Measurements from ENCODE around the gene KLHL34. TPM values are rescaled to one million over a fixed set of nuclear protein-coding genes. Genes with fewer than 3 reads are reported as not detected.

KLHL34 gene, protein sequence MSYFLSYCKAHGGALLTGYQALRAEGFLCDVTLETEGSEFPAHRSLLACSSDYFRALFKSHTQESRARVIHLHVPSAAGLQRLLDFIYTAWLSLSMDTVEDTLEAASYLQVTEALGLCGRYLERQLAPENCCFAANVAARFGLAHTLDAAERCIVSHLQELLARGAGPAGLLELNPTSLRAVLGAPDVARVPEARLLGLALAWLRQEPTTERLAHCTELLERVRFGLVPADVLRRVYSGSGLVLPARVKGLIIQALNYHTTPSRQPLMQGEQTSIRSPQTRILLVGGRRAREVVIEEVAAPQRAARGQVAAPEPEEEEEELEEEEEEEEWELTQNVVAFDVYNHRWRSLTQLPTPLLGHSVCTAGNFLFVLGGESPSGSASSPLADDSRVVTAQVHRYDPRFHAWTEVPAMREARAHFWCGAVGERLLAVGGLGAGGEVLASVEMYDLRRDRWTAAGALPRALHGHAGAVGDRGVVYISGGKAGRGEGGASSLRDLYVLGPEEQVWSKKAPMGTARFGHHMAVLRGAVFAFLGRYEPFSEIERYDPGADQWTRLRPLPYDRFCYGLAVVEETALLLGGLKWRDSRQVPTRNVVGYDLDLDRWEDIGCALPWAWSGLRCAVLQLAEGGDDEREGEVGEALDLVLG
- total RNA-seq = under 1 TPM in 1 of 3 donors, not detected in 2; 0.32 TPM

DNA sequence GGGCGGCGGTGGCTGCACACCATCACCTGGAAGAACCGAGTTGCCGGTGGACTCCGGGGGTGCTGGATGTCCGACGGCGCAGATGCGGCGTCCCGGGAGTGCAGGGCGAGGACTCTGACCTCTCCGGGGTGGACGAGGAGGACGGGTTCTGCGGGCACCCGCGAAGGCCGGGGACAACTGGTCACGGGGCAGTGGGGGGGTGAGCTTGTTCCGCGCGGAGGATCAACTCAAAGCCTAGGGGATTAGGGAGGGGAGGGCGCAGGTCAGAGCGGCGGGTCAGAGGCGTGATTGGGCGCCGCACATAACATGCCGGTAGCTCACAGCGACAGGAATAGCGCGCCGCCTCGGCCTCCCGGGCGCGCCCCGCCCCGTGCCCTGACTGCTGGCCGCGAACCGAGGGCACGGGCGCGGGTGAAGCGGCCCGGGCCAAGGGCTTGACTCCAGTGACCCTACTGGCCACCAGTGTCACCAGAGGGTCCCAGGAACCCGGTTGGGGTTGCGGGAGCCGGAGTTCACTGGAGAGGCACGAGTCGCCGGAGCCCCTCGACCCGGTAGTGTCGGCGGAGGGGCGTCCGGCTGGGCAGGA, at the start of gene KLHL34:
Gene KLHL34 (minus strand): TSS at position 179 of the 586 bp plus-strand sequence. CDS start 542 bp downstream, outside the sequence.
- DNase-seq (ENCODE audit: low spot score in 2 of 2) = no peak
- Histone ChIP-seq H3K4me3 (peak within 1 kb of the TSS; percentile 25 to 50 (median 25)), H3K27me3 (peaks cover 0 to 45% of the 10 kb centered on the region in 2 donors), H3K9me3 (peaks cover 0 to 8% of the 10 kb centered on the region in 2 donors), H3K36me3 (no peaks in the 10 kb centered on the region), H3K27ac (no peak within 1 kb of the TSS), H3K4me1 (no peaks in the 10 kb centered on the region)
- TF ChIP-seq POLR2AphosphoS5 (IDR thresholded peaks at IDR 0.05) (no peak), POLR2A (IDR thresholded peaks at IDR 0.05) (no peak)
- TF ChIP-seq, protein P1, sequence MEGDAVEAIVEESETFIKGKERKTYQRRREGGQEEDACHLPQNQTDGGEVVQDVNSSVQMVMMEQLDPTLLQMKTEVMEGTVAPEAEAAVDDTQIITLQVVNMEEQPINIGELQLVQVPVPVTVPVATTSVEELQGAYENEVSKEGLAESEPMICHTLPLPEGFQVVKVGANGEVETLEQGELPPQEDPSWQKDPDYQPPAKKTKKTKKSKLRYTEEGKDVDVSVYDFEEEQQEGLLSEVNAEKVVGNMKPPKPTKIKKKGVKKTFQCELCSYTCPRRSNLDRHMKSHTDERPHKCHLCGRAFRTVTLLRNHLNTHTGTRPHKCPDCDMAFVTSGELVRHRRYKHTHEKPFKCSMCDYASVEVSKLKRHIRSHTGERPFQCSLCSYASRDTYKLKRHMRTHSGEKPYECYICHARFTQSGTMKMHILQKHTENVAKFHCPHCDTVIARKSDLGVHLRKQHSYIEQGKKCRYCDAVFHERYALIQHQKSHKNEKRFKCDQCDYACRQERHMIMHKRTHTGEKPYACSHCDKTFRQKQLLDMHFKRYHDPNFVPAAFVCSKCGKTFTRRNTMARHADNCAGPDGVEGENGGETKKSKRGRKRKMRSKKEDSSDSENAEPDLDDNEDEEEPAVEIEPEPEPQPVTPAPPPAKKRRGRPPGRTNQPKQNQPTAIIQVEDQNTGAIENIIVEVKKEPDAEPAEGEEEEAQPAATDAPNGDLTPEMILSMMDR (IDR thresholded peaks at IDR 0.05) = no peak
- intact Hi-C loops (cut with DNase I; ENCODE audit: low total_unique reads) = no loop called here

DNA sequence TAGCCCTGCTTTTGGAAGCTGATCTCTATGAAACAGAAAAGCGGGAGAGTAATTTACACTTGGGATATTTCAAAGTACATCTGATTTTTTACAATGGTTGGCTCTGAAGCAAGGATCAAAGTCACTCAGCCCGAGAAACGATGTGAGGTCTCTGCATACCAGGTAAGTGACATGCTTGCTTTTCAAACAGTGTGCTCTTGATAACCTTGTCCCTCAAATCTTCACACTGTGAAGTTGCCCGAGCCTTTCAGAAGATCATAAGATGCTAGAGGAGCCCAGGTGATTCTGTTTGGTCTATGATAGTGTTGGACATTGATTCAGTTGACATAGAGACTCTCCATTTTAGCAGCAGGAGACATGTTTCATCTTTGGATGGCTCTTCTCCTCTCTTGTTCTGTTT, 47.1 kb upstream of the KLHL34 start:
- Histone ChIP-seq H3K9me3 (peaks cover 0 to 7% of the 10 kb centered on the region in 2 donors), H3K4me3 (no peak overlapping the region), H3K27ac (no peak overlapping the region), H3K36me3 (no peaks in the 10 kb centered on the region), H3K27me3 (peaks cover 0 to 16% of the 10 kb centered on the region in 2 donors), H3K4me1 (no peaks in the 10 kb centered on the region)
- DNase-seq (ENCODE audit: low spot score in 2 of 2) = no peak
- TF ChIP-seq, protein P1 (IDR thresholded peaks at IDR 0.05) = no peak
- no peak for TF ChIP-seq POLR2A (IDR thresholded peaks at IDR 0.05)
- no peak for TF ChIP-seq POLR2AphosphoS5 (IDR thresholded peaks at IDR 0.05)
- intact Hi-C loops (cut with DNase I; ENCODE audit: low total_unique reads) = no loop called here

DNA sequence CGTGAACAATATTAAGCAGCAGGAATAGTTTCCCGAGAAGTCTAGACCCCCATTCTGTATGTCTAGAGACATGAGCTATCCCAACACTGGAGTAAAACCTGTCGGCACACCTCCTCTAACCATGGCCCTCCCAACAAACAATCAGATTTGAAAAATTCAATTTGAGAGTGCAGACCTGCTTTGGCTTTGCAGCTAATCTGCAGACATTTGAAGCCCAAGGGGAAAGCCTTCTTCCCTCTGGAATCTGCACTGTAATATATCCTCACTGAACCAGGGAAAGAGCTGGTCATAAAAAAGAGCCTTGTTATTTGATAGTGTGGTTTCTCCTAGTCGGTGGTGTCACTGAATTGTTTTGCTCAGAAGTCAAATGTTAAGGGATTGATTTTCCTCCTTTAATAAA, 44.6 kb upstream of the KLHL34 start:
- no peaks in the 10 kb centered on the region for H3K36me3 ChIP-seq
- peaks cover 0 to 23% of the 10 kb centered on the region in 2 donors for H3K27me3 ChIP-seq
- DNase-seq (ENCODE audit: low spot score in 2 of 2) = no peak
- TF ChIP-seq POLR2AphosphoS5 (IDR thresholded peaks at IDR 0.05) (no peak), POLR2A (IDR thresholded peaks at IDR 0.05) (no peak)
- TF ChIP-seq, protein P1 (IDR thresholded peaks at IDR 0.05) = no peak
- H3K4me3 ChIP-seq = no peak overlapping the region
- H3K27ac ChIP-seq = no peak overlapping the region
- peaks cover 0 to 5% of the 10 kb centered on the region in 2 donors for H3K9me3 ChIP-seq
- H3K4me1 ChIP-seq = no peaks in the 10 kb centered on the region
- intact Hi-C loops (cut with DNase I; ENCODE audit: low total_unique reads) = no loop called here

DNA sequence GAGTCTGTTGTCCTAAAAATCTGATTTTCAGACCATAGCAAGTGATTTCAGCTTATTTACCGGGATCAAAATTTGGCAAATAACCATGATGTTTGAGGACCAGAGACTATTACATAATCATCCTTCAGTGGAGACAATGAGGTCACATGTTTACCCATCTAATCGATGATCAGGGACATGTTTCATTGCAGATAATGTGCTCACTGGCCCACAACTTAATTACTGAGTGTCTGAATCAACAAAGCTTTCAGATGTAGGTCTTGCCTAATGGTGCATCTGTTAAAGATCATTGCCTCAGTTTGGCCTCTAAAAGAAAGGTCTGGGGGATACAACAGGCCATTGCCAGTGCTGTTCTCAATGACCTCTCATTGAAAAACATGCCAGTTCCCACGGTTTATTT, 42.8 kb upstream of the KLHL34 start:
- TF ChIP-seq POLR2A (IDR thresholded peaks at IDR 0.05) = no peak
- no peak for TF ChIP-seq POLR2AphosphoS5 (IDR thresholded peaks at IDR 0.05)
- TF ChIP-seq, protein P1 (IDR thresholded peaks at IDR 0.05) = no peak
- intact Hi-C loops (cut with DNase I; ENCODE audit: low total_unique reads) = no loop called here

More for the DNA sequence above, 42.8 kb upstream of the KLHL34 start:
- Histone ChIP-seq H3K4me1 (no peaks in the 10 kb centered on the region), H3K36me3 (no peaks in the 10 kb centered on the region), H3K27ac (no peak overlapping the region), H3K9me3 (no peaks in the 10 kb centered on the region), H3K27me3 (peaks cover 0 to 23% of the 10 kb centered on the region in 2 donors), H3K4me3 (no peak overlapping the region)
- DNase-seq (ENCODE audit: low spot score in 2 of 2) = no peak

All from breast epithelium (tissue), 4 donors.